NCI-H2081 (cell line): ENCODE data around the gene RELN.

Experiments
- DNase-seq, 2 experiments: peaks; one replicate each; lab custom pipeline; 2025; lab: John Stamatoyannopoulos, UW

Gene RELN

GRCh38 chr7:103893350-103893749, 96.1 kb downstream of the RELN start:
- no peak for DNase-seq

- no peak for DNase-seq
Measured at GRCh38 chr7:103889451-103889850, 100.0 kb downstream of the RELN start.

GRCh38 chr7:103888603-103889153, 100.8 kb downstream of the RELN start:
- DNase-seq: no peak

GRCh38 chr7:103887853-103888602, 101.4 kb downstream of the RELN start:
- DNase-seq: no peak

- DNase-seq: no peak
Measured at GRCh38 chr7:103887050-103887449, 102.4 kb downstream of the RELN start.

GRCh38 chr7:103879928-103880600, 109.4 kb downstream of the RELN start:
- peak in 1 of 2 experiments; percentile 48 for DNase-seq

- no peak for DNase-seq
Measured at GRCh38 chr7:103879411-103879810, 110.0 kb downstream of the RELN start.

GRCh38 chr7:103877565-103877964, 111.9 kb downstream of the RELN start:
- DNase-seq: no peak

GRCh38 chr7:103875718-103876117, 113.7 kb downstream of the RELN start:
- no peak for DNase-seq

- DNase-seq: no peak
Measured at GRCh38 chr7:103871473-103871872, 118.0 kb downstream of the RELN start.

GRCh38 chr7:103870664-103871063, 118.8 kb downstream of the RELN start:
- peak; percentile 30 to 82 for DNase-seq

- peak in 1 of 2 experiments; percentile 29 for DNase-seq
Measured at GRCh38 chr7:103867874-103868273, 121.6 kb downstream of the RELN start.

- DNase-seq: peak; percentile 72 to 94
Measured at GRCh38 chr7:103866919-103867318, 122.5 kb downstream of the RELN start.

GRCh38 chr7:103865442-103865841, 124.0 kb downstream of the RELN start:
- DNase-seq: no peak

GRCh38 chr7:103862302-103863035, 127.0 kb downstream of the RELN start:
- DNase-seq: no peak

GRCh38 chr7:103859709-103860108, 129.7 kb downstream of the RELN start:
- DNase-seq: no peak

GRCh38 chr7:103857435-103857834, 132.0 kb downstream of the RELN start:
- peak; percentile 80 to 94 for DNase-seq

- DNase-seq: peak in 1 of 2 experiments; percentile 41
Measured at GRCh38 chr7:103856929-103857328, 132.5 kb downstream of the RELN start.

GRCh38 chr7:103855671-103856070, 133.8 kb downstream of the RELN start:
- no peak for DNase-seq

GRCh38 chr7:103854611-103855010, 134.8 kb downstream of the RELN start:
- no peak for DNase-seq

- DNase-seq: no peak
Measured at GRCh38 chr7:103851357-103851756, 138.1 kb downstream of the RELN start.

- DNase-seq: no peak
Measured at GRCh38 chr7:103843689-103844480, 145.6 kb downstream of the RELN start.
